Neural progenitor cell (in vitro differentiated cells): ENCODE data around the gene CDA. TPM values are rescaled to one million over a fixed set of nuclear protein-coding genes. Genes with fewer than 3 reads are reported as not detected.

Source experiments
- DNase-seq: peaks from one replicate; pipeline ENCODE4 v3.0.0-alpha.2; 2016; ENCODE audit warnings: low spot score
- H2AFZ ChIP-seq: fragments of 200-600 bp; sonication (generic); replicated peaks from 2 replicates; pipeline ENCODE4 v1.6.1; 2016; ENCODE audit warnings: antibody characterized with exemption
- H3F3A ChIP-seq: fragments of 200-600 bp; sonication (generic); 2 replicates; pipeline ENCODE4 v1.6.1; 2016; ENCODE audit warnings: antibody characterized with exemption, low read depth
- H3K27ac ChIP-seq: fragments of 200-600 bp; sonication (generic); 2 replicates; pipeline ENCODE4 v1.5.1; 2016; ENCODE audit warnings: mild to moderate bottlenecking
- H3K27me3 ChIP-seq: fragments of 200-600 bp; sonication (generic); 2 replicates; pipeline ENCODE4 v1.6.1; 2016; ENCODE audit warnings: mild to moderate bottlenecking, moderate library complexity
- H3K36me3 ChIP-seq: fragments of 200-600 bp; sonication (generic); 2 replicates; pipeline ENCODE4 v1.5.1; 2016
- H3K4me1 ChIP-seq: fragments of 200-600 bp; sonication (generic); 2 replicates; pipeline ENCODE4 v1.6.1; 2016; ENCODE audit warnings: mixed run types
- H3K4me2 ChIP-seq: fragments of 200-600 bp; sonication (generic); 2 replicates; pipeline ENCODE4 v1.6.1; 2016
- H3K4me3 ChIP-seq: fragments of 200-600 bp; sonication (generic); 2 replicates; pipeline ENCODE4 v1.5.1; 2016
- H3K79me2 ChIP-seq: fragments of 200-600 bp; sonication (generic); 2 replicates; pipeline ENCODE4 v1.6.1; 2016; ENCODE audit warnings: low read depth
- H3K9ac ChIP-seq: fragments of 200-600 bp; sonication (generic); 2 replicates; pipeline ENCODE4 v1.6.1; 2016
- H3K9me3 ChIP-seq: fragments of 200-600 bp; sonication (generic); 2 replicates; pipeline ENCODE4 v1.5.1; 2016; ENCODE audit warnings: low read depth
- H4K20me1 ChIP-seq: fragments of 200-600 bp; sonication (generic); 2 replicates; pipeline ENCODE4 v1.6.1; 2016; ENCODE audit warnings: low read depth
- H3K27ac Mint-ChIP-seq: 3 replicates; pipeline ENCODE4 v1.8.0; 2021; ENCODE audit warnings: mixed read lengths
- H3K27me3 Mint-ChIP-seq: 2 replicates; pipeline ENCODE4 v1.8.0; 2022; ENCODE audit warnings: low read depth, mild to moderate bottlenecking, inconsistent platforms, moderate library complexity, mixed read lengths; ENCODE audit not compliant: insufficient read depth
- H3K36me3 Mint-ChIP-seq: 3 replicates; pipeline ENCODE4 v1.8.0; 2021; ENCODE audit warnings: mixed read lengths
- H3K4me1 Mint-ChIP-seq: 3 replicates; pipeline ENCODE4 v1.8.0; 2021; ENCODE audit warnings: mixed read lengths
- H3K4me3 Mint-ChIP-seq: 3 replicates; pipeline ENCODE4 v1.8.0; 2021; ENCODE audit warnings: mild to moderate bottlenecking, moderate library complexity, mixed read lengths
- H3K9me3 Mint-ChIP-seq: 3 replicates; pipeline ENCODE4 v1.8.0; 2020; ENCODE audit warnings: mixed read lengths
- CTCF ChIP-seq: fragments of 200-600 bp; sonication (generic); IDR thresholded peaks from 2 replicates; pipeline ENCODE4 v1.5.1; 2017; ENCODE audit warnings: antibody characterized with exemption, mild to moderate bottlenecking
- EZH2 ChIP-seq: fragments of 200-600 bp; sonication (generic); IDR thresholded peaks from 2 replicates; pipeline ENCODE4 v1.6.1; 2017; ENCODE audit warnings: antibody characterized with exemption, mild to moderate bottlenecking, moderate library complexity
- EZH2phosphoT487 ChIP-seq: fragments of 200-600 bp; sonication (generic); IDR thresholded peaks from 2 replicates; pipeline ENCODE4 v1.6.1; 2017; ENCODE audit warnings: antibody characterized with exemption
- total RNA-seq: library from RNA; depleted of rRNA; stranded (reverse); fragments of >200 nt; gene quantifications from 2 replicates; pipeline ENCODE4 v1.2.3, GENCODE V29; 2015; ENCODE audit warnings: low replicate concordance

The CDA gene
- total RNA-seq, 1 donor from 2014 or later = 0.64 TPM

- TF ChIP-seq CTCF (no peak), EZH2phosphoT487 (no peak)
- no peaks in the 10 kb centered on the region for H3K9me3 Mint-ChIP-seq
- H3K9me3 ChIP-seq = no peaks in the 10 kb centered on the region
- H3K4me1 ChIP-seq = no peaks in the 10 kb centered on the region
- H3K36me3 Mint-ChIP-seq = peaks cover 36% of the 10 kb centered on the region
- no peaks in the 10 kb centered on the region for H3F3A ChIP-seq
- no peak overlapping the region for H3K27ac Mint-ChIP-seq
- no peak for DNase-seq
- no peaks in the 10 kb centered on the region for H3K27me3 Mint-ChIP-seq
- H3K4me1 Mint-ChIP-seq = no peaks in the 10 kb centered on the region
- no peak overlapping the region for H2AFZ ChIP-seq
- H3K4me2 ChIP-seq = no peak overlapping the region
- no peak overlapping the region for H3K9ac ChIP-seq
- H3K36me3 ChIP-seq = no peaks in the 10 kb centered on the region
- no peak overlapping the region for H3K4me3 Mint-ChIP-seq
- H3K4me3 ChIP-seq = no peak overlapping the region
- no peaks in the 10 kb centered on the region for H3K27me3 ChIP-seq
- no peak overlapping the region for H3K27ac ChIP-seq
- H4K20me1 ChIP-seq = peaks cover 6% of the 10 kb centered on the region
- H3K79me2 ChIP-seq = peaks cover 14% of the 10 kb centered on the region
Observed at GRCh38 chr1:20652300-20652699, 63.4 kb downstream of the CDA start.

GRCh38 chr1:20654104-20654690 is 65.3 kb downstream of the CDA start:
- TF ChIP-seq EZH2 (no peak), CTCF (peak; percentile 9), EZH2phosphoT487 (no peak)
- DNase-seq = no peak
- no peaks in the 10 kb centered on the region for H3K4me1 ChIP-seq
- no peak overlapping the region for H3K4me3 ChIP-seq
- peaks cover 33% of the 10 kb centered on the region for H3K79me2 ChIP-seq
- no peak overlapping the region for H3K27ac Mint-ChIP-seq
- no peaks in the 10 kb centered on the region for H3K9me3 Mint-ChIP-seq
- no peaks in the 10 kb centered on the region for H3K27me3 ChIP-seq
- no peaks in the 10 kb centered on the region for H3K9me3 ChIP-seq
- peaks cover 37% of the 10 kb centered on the region for H3K36me3 Mint-ChIP-seq
- no peaks in the 10 kb centered on the region for H3K27me3 Mint-ChIP-seq
- no peak overlapping the region for H2AFZ ChIP-seq
- no peaks in the 10 kb centered on the region for H3F3A ChIP-seq
- H3K4me2 ChIP-seq = no peak overlapping the region
- H3K4me3 Mint-ChIP-seq = no peak overlapping the region
- no peaks in the 10 kb centered on the region for H3K36me3 ChIP-seq
- no peak overlapping the region for H3K27ac ChIP-seq
- peaks cover 10% of the 10 kb centered on the region for H4K20me1 ChIP-seq
- H3K9ac ChIP-seq = no peak overlapping the region
- H3K4me1 Mint-ChIP-seq = no peaks in the 10 kb centered on the region

GRCh38 chr1:20657024-20657423 is 68.1 kb downstream of the CDA start:
- H3F3A ChIP-seq = no peaks in the 10 kb centered on the region
- DNase-seq = no peak
- H3K27ac ChIP-seq = no peak overlapping the region
- H3K4me1 ChIP-seq = peaks cover 8% of the 10 kb centered on the region
- Mint-ChIP-seq H3K4me1 (peaks cover 20% of the 10 kb centered on the region), H3K36me3 (peaks cover 27% of the 10 kb centered on the region), H3K4me3 (peak overlapping the region; percentile 52), H3K27ac (no peak overlapping the region), H3K27me3 (peaks cover 2% of the 10 kb centered on the region), H3K9me3 (no peaks in the 10 kb centered on the region)
- TF ChIP-seq CTCF (no peak), EZH2 (no peak), EZH2phosphoT487 (no peak)
- peaks cover 53% of the 10 kb centered on the region for H3K79me2 ChIP-seq
- no peak overlapping the region for H2AFZ ChIP-seq
- H4K20me1 ChIP-seq = peaks cover 18% of the 10 kb centered on the region
- no peak overlapping the region for H3K9ac ChIP-seq
- H3K9me3 ChIP-seq = no peaks in the 10 kb centered on the region
- H3K4me3 ChIP-seq = no peak overlapping the region
- H3K36me3 ChIP-seq = no peaks in the 10 kb centered on the region
- no peak overlapping the region for H3K4me2 ChIP-seq
- no peaks in the 10 kb centered on the region for H3K27me3 ChIP-seq
